HCT116 (cell line): ENCODE measurements around the gene ELOVL5. TPM values are rescaled to one million over a fixed set of nuclear protein-coding genes. Genes with fewer than 3 reads are reported as not detected.

Experiments
- ATAC-seq: fragments of 200-7000 bp; cut with Tn5 transposase; 2 replicates; pipeline ENCODE4 v1.9.1; 2020; ENCODE audit warnings: mild to moderate bottlenecking, moderate library complexity
- BruUV-seq: library from RNA; stranded (reverse); fragments of 400-500 nt; replicated peaks from 2 replicates; lab custom pipeline; 2021; lab: Mats Ljungman, UMichigan
- CTCF ChIA-PET: fragments of 300-600 bp; sonication (Branson Sonifier 250); formaldehyde crosslinking; loops from one replicate; lab custom pipeline; 2021; ENCODE audit warnings: antibody characterized with exemption; lab: Charles Lee
- POLR2A ChIA-PET: fragments of 300-600, 350-600 bp; sonication (Branson Sonifier 250); formaldehyde crosslinking; loops from one replicate; lab custom pipeline; 2021; ENCODE audit warnings: antibody characterized with exemption; lab: Charles Lee
- RAD21 ChIA-PET, 2 experiments: fragments of 300-600 bp; sonication (Branson Sonifier 250); formaldehyde crosslinking; loops; one replicate each; lab custom pipeline; 2023; ENCODE audit warnings: low total read pairs in 2 of 2; ENCODE audit not compliant: uncharacterized antibody in 2 of 2, unreplicated experiment in 2 of 2, low non-redundant PET in 1 of 2; lab: Charles Lee
- DNase-seq: peaks from one replicate; pipeline ENCODE4 v3.0.0-alpha.2; 2010; ENCODE audit warnings: low read depth, low spot score
- H2AFZ ChIP-seq: fragments of 200-600 bp; shearing (Covaris generic), sonication (generic); 2 replicates; pipeline ENCODE4 v1.6.1; 2017; ENCODE audit warnings: low read depth, mixed run types, mixed read lengths, antibody characterized with exemption, low read length; ENCODE audit not compliant: poor library complexity, severe bottlenecking
- H3K27ac ChIP-seq: 2 replicates; pipeline ENCODE4 v1.5.1; 2012; ENCODE audit warnings: low read depth, low read length
- H3K27me3 ChIP-seq: fragments of 200-600 bp; sonication (generic); 2 replicates; pipeline ENCODE4 v1.6.1; 2016; ENCODE audit warnings: mixed run types, low read length, mixed read lengths; ENCODE audit not compliant: insufficient read depth
- H3K36me3 ChIP-seq, 2 experiments: fragments of 200-500 bp in 1 of 2; fragments of 200-600 bp in 1 of 2; sonication (Bioruptor generic) in 1 of 2; sonication (generic) in 1 of 2; 2 replicates each; pipeline versions ENCODE4 v1.5.1 to v1.6.1; 2014 to 2016; ENCODE audit warnings: low read length in 2 of 2, inconsistent platforms in 1 of 2, mixed read lengths in 1 of 2, mixed run types in 1 of 2; ENCODE audit not compliant: insufficient read depth in 2 of 2, control insufficient read depth in 1 of 2
- H3K4me1 ChIP-seq, 2 experiments: fragments of 200-600 bp in 1 of 2; sonication (generic) in 1 of 2; 2 replicates each; pipeline versions ENCODE4 v1.5.1 to v1.6.1; 2012 to 2017; ENCODE audit warnings: low read length in 2 of 2, inconsistent platforms in 1 of 2, mild to moderate bottlenecking in 1 of 2, mixed read lengths in 1 of 2, mixed run types in 1 of 2, moderate library complexity in 1 of 2; ENCODE audit not compliant: insufficient read depth in 2 of 2, control insufficient read depth in 1 of 2
- H3K4me2 ChIP-seq: fragments of 200-600 bp; sonication (generic); 2 replicates; pipeline ENCODE4 v1.6.1; 2017; ENCODE audit warnings: mixed run types, low read length, mixed read lengths
- H3K4me3 ChIP-seq, 2 experiments: fragments of 200-600 bp in 1 of 2; sonication (generic) in 1 of 2; replicated peaks in 1 of 2; 2 replicates each; pipeline ENCODE4 v1.5.1; 2011 to 2016; ENCODE audit warnings: low read length in 2 of 2, control low read depth in 1 of 2, low read depth in 1 of 2, mild to moderate bottlenecking in 1 of 2, mixed read lengths in 1 of 2, mixed run types in 1 of 2
- H3K79me2 ChIP-seq: fragments of 200-600 bp; sonication (generic); 2 replicates; pipeline ENCODE4 v1.6.1; 2017; ENCODE audit warnings: mild to moderate bottlenecking, mixed run types, low read length, moderate library complexity, mixed read lengths; ENCODE audit not compliant: insufficient read depth
- H3K9ac ChIP-seq: fragments of 200-600 bp; sonication (generic); 2 replicates; pipeline ENCODE4 v1.6.1; 2016; ENCODE audit warnings: low read length, mixed read lengths
- H3K9me2 ChIP-seq: fragments of 200-600 bp; sonication (generic), shearing (Covaris generic); 2 replicates; pipeline ENCODE4 v1.6.1; 2017; ENCODE audit warnings: mixed run types, mild to moderate bottlenecking, moderate library complexity; ENCODE audit not compliant: insufficient read depth
- H3K9me3 ChIP-seq, 2 experiments: fragments of 200-500 bp in 1 of 2; fragments of 200-600 bp in 1 of 2; sonication (Bioruptor generic) in 1 of 2; sonication (generic) in 1 of 2; 2 replicates each; pipeline ENCODE4 v1.6.1; 2014 to 2017; ENCODE audit warnings: low read length in 2 of 2, mixed read lengths in 2 of 2, inconsistent platforms in 1 of 2, low read depth in 1 of 2, mild to moderate bottlenecking in 1 of 2, mixed run types in 1 of 2, moderate library complexity in 1 of 2; ENCODE audit not compliant: control insufficient read depth in 1 of 2, insufficient read depth in 1 of 2
- H4K20me1 ChIP-seq: fragments of 200-600 bp; sonication (generic), shearing (Covaris generic); 2 replicates; pipeline ENCODE4 v1.6.1; 2017; ENCODE audit warnings: mixed run types, mild to moderate bottlenecking, moderate library complexity; ENCODE audit not compliant: insufficient read depth
- ATF3 ChIP-seq: IDR thresholded peaks from 2 replicates; pipeline ENCODE4 v1.6.1; 2012
- CBX3 ChIP-seq: IDR thresholded peaks from 2 replicates; pipeline ENCODE4 v1.6.1; 2012; ENCODE audit warnings: low read depth
- CEBPB ChIP-seq: IDR thresholded peaks from 2 replicates; pipeline ENCODE4 v1.6.1; 2012; ENCODE audit warnings: low read depth
- EGR1 ChIP-seq: IDR thresholded peaks from 2 replicates; pipeline ENCODE4 v1.6.1; 2012; ENCODE audit warnings: low read depth
- ELF1 ChIP-seq: IDR thresholded peaks from 2 replicates; pipeline ENCODE4 v1.6.1; 2012; ENCODE audit warnings: low read depth, borderline replicate concordance
- EZH2phosphoT487 ChIP-seq: fragments of 200-600 bp; IDR thresholded peaks from 2 replicates; pipeline ENCODE4 v1.6.1; 2018; ENCODE audit warnings: antibody characterized with exemption, borderline replicate concordance
- FOSL1 ChIP-seq: IDR thresholded peaks from 2 replicates; pipeline ENCODE4 v1.6.1; 2012; ENCODE audit warnings: low read depth
- JUND ChIP-seq: IDR thresholded peaks from 2 replicates; pipeline ENCODE4 v1.6.1; 2012
- MAX ChIP-seq: IDR thresholded peaks from 2 replicates; pipeline ENCODE4 v1.6.1; 2012
- POLR2A ChIP-seq: IDR thresholded peaks from 2 replicates; pipeline ENCODE4 v1.7.0; 2011; ENCODE audit warnings: borderline replicate concordance; ENCODE audit not compliant: insufficient read depth, insufficient read length; ENCODE audit errors: extremely low read depth
- REST ChIP-seq: IDR thresholded peaks from 2 replicates; pipeline ENCODE4 v1.6.1; 2012; ENCODE audit warnings: low read depth
- SP1 ChIP-seq: IDR thresholded peaks from 2 replicates; pipeline ENCODE4 v1.6.1; 2012; ENCODE audit warnings: low read depth
- YY1 ChIP-seq: IDR thresholded peaks from 2 replicates; pipeline ENCODE4 v1.6.1; 2011; ENCODE audit warnings: low read length, low read depth, moderate library complexity, mild to moderate bottlenecking; ENCODE audit not compliant: insufficient replicate concordance; ENCODE audit errors: extremely low read depth
- intact Hi-C: fragments of 100-400 bp; cut with micrococcal nuclease; formaldehyde crosslinking; loops from 2 replicates; pipeline ENCODE4 v1.10.0; 2022
- total RNA-seq: library from RNA; stranded (reverse); gene quantifications from one replicate; pipeline ENCODE4 v1.2.1, GENCODE V29; 2021; ENCODE audit not compliant: unreplicated experiment

Gene ELOVL5
- total RNA-seq, 1 experiment from 2014 or later: 85.3 TPM

- no peak overlapping the region for H2AFZ ChIP-seq
- H3K27ac ChIP-seq: no peak overlapping the region
- ChIA-PET RAD21 (no interaction called here), CTCF (no interaction called here)
- H3K4me2 ChIP-seq: no peak overlapping the region
- no peak overlapping the region for H3K9ac ChIP-seq
- DNase-seq (no peak), ATAC-seq (no peak)
- no peaks in the 10 kb centered on the region for H3K27me3 ChIP-seq
- H3K36me3 ChIP-seq: peaks cover 4 to 17% of the 10 kb centered on the region in 2 experiments; a peak in 1 of 4 replicates
- no peak overlapping the region for H3K4me3 ChIP-seq
- no TSS peak for BruUV-seq
- no peaks in the 10 kb centered on the region for H3K9me2 ChIP-seq
- no peaks in the 10 kb centered on the region for H4K20me1 ChIP-seq
- no peaks in the 10 kb centered on the region for H3K79me2 ChIP-seq
- no peaks in the 10 kb centered on the region for H3K9me3 ChIP-seq
- TF ChIP-seq MAX (no peak), POLR2A (no peak), EGR1 (no peak), JUND (no peak), ELF1 (no peak), FOSL1 (no peak), CBX3 (no peak), SP1 (no peak), ATF3 (no peak), YY1 (no peak), CEBPB (no peak), EZH2phosphoT487 (no peak), REST (no peak)
- TF ChIP-seq, all 23 proteins: peak for 0
- intact Hi-C loops: no loop called here
- H3K4me1 ChIP-seq: no peaks in the 10 kb centered on the region
- POLR2A ChIA-PET: no interaction called here
These were observed 83.7 kb downstream of the ELOVL5 start for GRCh38 chr6:53264915-53265607.
